Prostate gland (tissue), 2 donors: ENCODE measurements around the gene DNAH6. TPM values are rescaled to one million over a fixed set of nuclear protein-coding genes. Genes with fewer than 3 reads are reported as not detected.

ENCODE experiments used
- DNase-seq: peaks from one replicate; pipeline ENCODE4 v3.0.0-alpha.2; 2019; ENCODE audit warnings: low spot score
- H3K27ac ChIP-seq, 2 donors: fragments of 200-600 bp; sonication (generic); 2 replicates each; pipeline ENCODE4 v1.5.1; 2017 to 2019
- H3K27me3 ChIP-seq: fragments of 200-600 bp; sonication (generic); replicated peaks from 2 replicates; pipeline ENCODE4 v1.5.1; 2019; ENCODE audit not compliant: insufficient read depth
- H3K36me3 ChIP-seq, 2 donors: fragments of 200-600 bp; sonication (generic); 1 replicate in 1 of 2; 2 replicates in 1 of 2; pipeline versions ENCODE4 v1.5.1 to v1.8.1; 2017 to 2019
- H3K4me1 ChIP-seq: fragments of 200-600 bp; sonication (generic); replicated peaks from 2 replicates; pipeline ENCODE4 v1.5.1; 2019
- H3K4me3 ChIP-seq, 2 donors: fragments of 200-600 bp; sonication (generic); 2 replicates each; pipeline ENCODE4 v1.5.1; 2017 to 2019
- H3K9me3 ChIP-seq: fragments of 200-600 bp; sonication (generic); 2 replicates; pipeline ENCODE4 v1.5.1; 2017
- POLR2A ChIP-seq: fragments of 450-650 bp; IDR thresholded peaks from one replicate; pipeline ENCODE4 v1.6.1; 2016; ENCODE audit warnings: antibody characterized with exemption, mild to moderate bottlenecking
- POLR2AphosphoS5 ChIP-seq: sonication (generic); formaldehyde crosslinking; IDR thresholded peaks from one replicate; pipeline ENCODE4 v1.6.1; 2017; ENCODE audit warnings: antibody characterized with exemption
- WGBS: methylation state at CpG from one replicate; pipeline ENCODE4 v1.1.5; 2018; 5-methylcytosine and 5-hydroxymethylcytosine counted together
- intact Hi-C: fragments of 100-400 bp; cut with DNase I; formaldehyde crosslinking; loops from one replicate; pipeline ENCODE4 v1.14.2; 2022
- total RNA-seq, 2 donors: library from RNA; depleted of rRNA; stranded (reverse); fragments of >200 nt; gene quantifications; one replicate each; pipeline ENCODE4 v1.1.0, GENCODE V29; 2016
- TF ChIP-seq, protein P1 (sequence below), 4 experiments: fragments of 200-600 bp in 2 of 4; fragments of 450-650 bp in 2 of 4; sonication (generic) in 2 of 4; IDR thresholded peaks; 1 replicate in 3 of 4; 2 replicates in 1 of 4; pipeline ENCODE4 v1.5.1; 2016 to 2019; ENCODE audit warnings: antibody characterized with exemption in 4 of 4, mild to moderate bottlenecking in 2 of 4, moderate library complexity in 2 of 4

DNAH6 gene
- total RNA-seq, 2 donors from 2014 or later: 1.1 to 4.9 TPM

DNA sequence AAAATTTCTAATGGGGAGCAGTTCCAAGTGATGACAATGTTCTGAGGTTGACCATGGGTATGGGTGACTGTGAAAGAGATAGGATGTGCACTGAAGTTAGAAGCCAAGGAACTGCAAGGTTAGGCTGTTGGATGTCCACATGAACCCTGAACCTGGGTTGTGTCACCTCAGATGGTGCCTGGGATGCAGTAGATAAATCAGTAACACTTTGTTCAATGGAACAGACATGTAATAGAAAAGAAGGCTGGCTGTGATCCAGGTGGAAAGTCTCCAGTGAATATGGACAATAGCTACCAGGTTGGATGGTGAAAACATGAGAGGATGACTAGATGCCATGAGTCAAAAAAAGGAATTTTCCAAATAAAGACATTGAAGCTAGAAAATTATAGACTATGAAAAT lies 233.1 kb downstream of the DNAH6 start:
- TF ChIP-seq POLR2AphosphoS5: no peak
- TF ChIP-seq, protein P1, sequence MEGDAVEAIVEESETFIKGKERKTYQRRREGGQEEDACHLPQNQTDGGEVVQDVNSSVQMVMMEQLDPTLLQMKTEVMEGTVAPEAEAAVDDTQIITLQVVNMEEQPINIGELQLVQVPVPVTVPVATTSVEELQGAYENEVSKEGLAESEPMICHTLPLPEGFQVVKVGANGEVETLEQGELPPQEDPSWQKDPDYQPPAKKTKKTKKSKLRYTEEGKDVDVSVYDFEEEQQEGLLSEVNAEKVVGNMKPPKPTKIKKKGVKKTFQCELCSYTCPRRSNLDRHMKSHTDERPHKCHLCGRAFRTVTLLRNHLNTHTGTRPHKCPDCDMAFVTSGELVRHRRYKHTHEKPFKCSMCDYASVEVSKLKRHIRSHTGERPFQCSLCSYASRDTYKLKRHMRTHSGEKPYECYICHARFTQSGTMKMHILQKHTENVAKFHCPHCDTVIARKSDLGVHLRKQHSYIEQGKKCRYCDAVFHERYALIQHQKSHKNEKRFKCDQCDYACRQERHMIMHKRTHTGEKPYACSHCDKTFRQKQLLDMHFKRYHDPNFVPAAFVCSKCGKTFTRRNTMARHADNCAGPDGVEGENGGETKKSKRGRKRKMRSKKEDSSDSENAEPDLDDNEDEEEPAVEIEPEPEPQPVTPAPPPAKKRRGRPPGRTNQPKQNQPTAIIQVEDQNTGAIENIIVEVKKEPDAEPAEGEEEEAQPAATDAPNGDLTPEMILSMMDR (IDR thresholded peaks at IDR 0.05): no peak
- TF ChIP-seq POLR2A: no peak
- H3K27me3 ChIP-seq: no peaks in the 10 kb centered on the region
- no peaks in the 10 kb centered on the region for H3K9me3 ChIP-seq
- H3K4me1 ChIP-seq: no peaks in the 10 kb centered on the region
- no peaks in the 10 kb centered on the region for H3K36me3 ChIP-seq
- DNase-seq: no peak
- intact Hi-C loops: no loop called here
- no peak overlapping the region for H3K4me3 ChIP-seq
- no peak overlapping the region for H3K27ac ChIP-seq

DNA sequence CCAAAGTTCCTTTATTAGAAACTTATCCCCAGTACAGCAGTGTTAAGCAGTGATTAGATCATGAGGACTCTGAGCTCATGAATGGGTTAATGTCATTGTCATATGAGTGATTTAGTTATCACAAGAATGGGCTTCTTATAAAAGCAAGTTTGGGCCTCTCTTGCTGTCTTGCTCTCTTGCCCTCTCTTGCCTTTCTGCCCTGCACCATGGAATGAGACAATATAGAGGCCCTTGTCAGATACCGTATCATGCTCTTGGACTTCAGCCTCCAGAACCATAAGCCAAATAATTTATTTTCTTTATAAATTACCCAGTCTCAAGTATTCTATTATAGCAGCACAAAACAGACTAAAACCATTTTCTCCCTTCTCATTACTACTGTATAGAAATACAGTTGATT lies 238.8 kb downstream of the DNAH6 start:
- no peak overlapping the region for H3K4me3 ChIP-seq
- 81% methylated on average over 1 of the region's 1 CpG for WGBS
- intact Hi-C loops: no loop called here
- no peaks in the 10 kb centered on the region for H3K27me3 ChIP-seq
- no peak for DNase-seq
- H3K4me1 ChIP-seq: no peaks in the 10 kb centered on the region
- no peaks in the 10 kb centered on the region for H3K36me3 ChIP-seq
- H3K27ac ChIP-seq: no peak overlapping the region
- no peak for TF ChIP-seq POLR2A
- no peak for TF ChIP-seq POLR2AphosphoS5
- TF ChIP-seq, protein P1 (IDR thresholded peaks at IDR 0.05): no peak
- H3K9me3 ChIP-seq: no peaks in the 10 kb centered on the region

DNA sequence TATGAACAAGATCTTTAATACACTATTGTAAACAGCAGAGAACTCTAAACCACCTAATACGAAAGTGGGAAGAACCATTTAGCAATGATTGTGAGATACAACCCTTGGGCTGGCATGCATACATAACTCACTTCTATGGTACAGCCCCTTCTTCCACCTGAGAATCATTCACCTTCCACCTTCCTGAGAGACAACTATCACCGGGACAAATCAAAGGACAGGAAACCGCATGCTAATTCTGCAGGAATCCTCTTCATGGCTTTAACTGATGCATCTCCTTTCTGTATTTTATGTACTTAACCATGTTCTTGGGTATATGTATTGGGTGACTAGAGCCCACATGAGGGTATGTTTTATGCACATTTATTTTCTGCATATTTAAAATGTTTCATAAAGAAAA lies 241.3 kb downstream of the DNAH6 start:
- no peak for DNase-seq
- Histone ChIP-seq H3K4me1 (no peaks in the 10 kb centered on the region), H3K4me3 (no peak overlapping the region), H3K27me3 (no peaks in the 10 kb centered on the region), H3K9me3 (no peaks in the 10 kb centered on the region), H3K27ac (no peak overlapping the region), H3K36me3 (no peaks in the 10 kb centered on the region)
- intact Hi-C loops: no loop called here
- 71% methylated on average over 3 of the region's 3 CpGs for WGBS
- TF ChIP-seq POLR2A (no peak), POLR2AphosphoS5 (no peak)
- TF ChIP-seq, protein P1 (IDR thresholded peaks at IDR 0.05): no peak

DNA sequence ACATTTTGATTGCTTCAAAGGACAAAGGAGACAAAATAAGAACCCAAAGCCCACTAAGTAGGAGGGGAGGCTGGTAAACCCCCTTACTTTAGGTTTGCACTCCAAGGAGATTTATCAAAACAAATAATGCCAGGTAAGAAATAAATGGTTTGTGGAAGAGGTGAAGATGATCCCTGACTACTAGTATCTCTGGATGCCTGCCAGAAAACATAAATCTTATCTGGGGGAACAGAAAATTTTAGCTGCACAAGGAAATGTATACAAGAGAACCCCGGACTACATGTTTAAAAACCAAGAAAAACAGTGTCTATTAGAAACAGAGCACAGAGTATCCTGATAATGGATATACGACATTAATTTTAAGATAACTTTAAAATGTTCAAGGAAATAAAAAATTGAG lies 250.5 kb downstream of the DNAH6 start:
- no peaks in the 10 kb centered on the region for H3K27me3 ChIP-seq
- H3K36me3 ChIP-seq: no peaks in the 10 kb centered on the region
- intact Hi-C loops: no loop called here
- no peak overlapping the region for H3K4me3 ChIP-seq
- no peak for DNase-seq
- H3K27ac ChIP-seq: no peak overlapping the region
- H3K4me1 ChIP-seq: no peaks in the 10 kb centered on the region
- H3K9me3 ChIP-seq: no peaks in the 10 kb centered on the region
- 65% methylated on average over 2 of the region's 2 CpGs for WGBS
- TF ChIP-seq, protein P1 (IDR thresholded peaks at IDR 0.05): no peak
- no peak for TF ChIP-seq POLR2AphosphoS5
- no peak for TF ChIP-seq POLR2A

DNA sequence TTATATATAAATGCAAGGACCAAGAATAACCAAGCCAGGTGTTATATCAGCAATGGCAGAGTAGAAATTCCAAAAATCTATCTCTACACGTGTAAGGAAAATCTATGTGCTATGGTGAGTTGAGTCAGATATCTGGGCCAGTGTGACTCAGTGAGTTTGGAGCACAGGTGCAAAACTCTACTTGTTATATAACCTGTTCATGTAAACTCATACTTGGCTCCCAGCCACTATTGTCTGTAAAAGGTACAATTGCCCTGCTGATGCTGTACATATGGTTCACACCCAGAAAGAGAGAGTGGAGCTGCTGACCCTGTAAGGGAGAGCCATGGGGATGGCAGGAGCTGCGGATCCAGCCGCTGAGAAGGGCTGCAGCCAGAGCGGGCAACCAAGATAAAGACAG lies 252.5 kb downstream of the DNAH6 start:
- WGBS: 90% methylated on average over 4 of the region's 4 CpGs

More for the DNA sequence above, 252.5 kb downstream of the DNAH6 start:
- intact Hi-C loops: no loop called here
- no peaks in the 10 kb centered on the region for H3K4me1 ChIP-seq
- no peak overlapping the region for H3K4me3 ChIP-seq
- no peaks in the 10 kb centered on the region for H3K36me3 ChIP-seq
- no peaks in the 10 kb centered on the region for H3K9me3 ChIP-seq
- no peak overlapping the region for H3K27ac ChIP-seq
- TF ChIP-seq POLR2AphosphoS5 (no peak), POLR2A (no peak)
- TF ChIP-seq, protein P1 (IDR thresholded peaks at IDR 0.05): no peak
- no peak for DNase-seq
- H3K27me3 ChIP-seq: no peaks in the 10 kb centered on the region
